C1 segment of cervical spinal cord (tissue), 14 donors: Measurements from ENCODE around the gene SYMPK.

ENCODE experiments used
- DNase-seq, 14 donors: peaks; one replicate each; lab custom pipeline; 2025; lab: John Stamatoyannopoulos, UW

The SYMPK gene

DNA sequence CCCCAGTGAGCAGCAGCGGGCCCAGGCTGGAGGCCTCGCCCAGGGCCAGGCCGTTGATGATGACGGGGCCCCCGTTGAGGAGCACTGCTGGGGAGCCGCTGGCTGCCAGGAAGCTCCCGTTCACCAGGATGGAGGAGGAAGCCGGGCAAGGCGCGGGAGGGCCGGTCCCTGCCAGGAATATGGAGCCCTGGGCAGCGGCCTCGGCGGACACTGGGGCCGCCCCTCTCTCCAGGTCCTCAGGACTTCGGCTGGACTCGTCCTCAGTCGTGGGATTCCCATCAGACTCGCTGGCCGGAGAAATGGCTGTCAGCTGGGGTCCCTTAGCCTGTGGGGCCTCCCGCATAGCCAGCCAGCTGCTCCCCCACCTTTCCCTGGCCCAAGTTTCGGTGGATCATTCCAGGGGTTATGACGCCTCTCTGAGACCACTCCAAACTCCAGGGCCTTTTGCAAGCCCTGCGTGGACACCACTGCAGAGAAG, 96.0 kb downstream of the SYMPK start:
- DNase-seq, result no peak

DNA sequence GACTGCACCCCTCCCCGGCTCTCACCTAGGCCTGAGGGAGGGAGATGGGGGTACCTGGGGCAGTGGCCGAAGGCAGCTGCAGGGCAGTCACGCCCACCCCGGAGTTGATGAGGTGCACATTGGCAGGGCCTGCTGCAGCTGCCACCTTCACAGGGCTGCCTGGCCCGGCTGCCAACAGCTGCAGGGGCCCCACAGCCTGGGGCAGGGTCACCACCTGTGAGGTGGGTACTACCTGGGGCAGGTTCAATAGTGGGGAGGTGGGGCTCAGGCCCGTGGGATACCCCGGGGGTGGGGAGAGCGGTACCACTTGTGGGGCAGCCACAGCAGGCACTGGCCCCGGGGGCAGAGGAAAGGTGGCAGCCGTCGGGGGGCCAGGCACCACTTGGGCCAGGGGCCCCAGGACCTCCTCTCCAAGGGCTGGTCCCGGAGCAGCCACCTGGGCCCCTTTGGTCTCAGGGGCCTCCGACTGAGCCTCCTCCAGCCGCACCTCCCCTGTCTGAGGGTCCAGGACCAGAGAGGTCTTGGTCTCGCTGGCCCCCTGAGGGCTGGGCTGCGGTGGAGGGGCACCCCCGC, 96.6 kb downstream of the SYMPK start:
- DNase-seq, result no peak

DNA sequence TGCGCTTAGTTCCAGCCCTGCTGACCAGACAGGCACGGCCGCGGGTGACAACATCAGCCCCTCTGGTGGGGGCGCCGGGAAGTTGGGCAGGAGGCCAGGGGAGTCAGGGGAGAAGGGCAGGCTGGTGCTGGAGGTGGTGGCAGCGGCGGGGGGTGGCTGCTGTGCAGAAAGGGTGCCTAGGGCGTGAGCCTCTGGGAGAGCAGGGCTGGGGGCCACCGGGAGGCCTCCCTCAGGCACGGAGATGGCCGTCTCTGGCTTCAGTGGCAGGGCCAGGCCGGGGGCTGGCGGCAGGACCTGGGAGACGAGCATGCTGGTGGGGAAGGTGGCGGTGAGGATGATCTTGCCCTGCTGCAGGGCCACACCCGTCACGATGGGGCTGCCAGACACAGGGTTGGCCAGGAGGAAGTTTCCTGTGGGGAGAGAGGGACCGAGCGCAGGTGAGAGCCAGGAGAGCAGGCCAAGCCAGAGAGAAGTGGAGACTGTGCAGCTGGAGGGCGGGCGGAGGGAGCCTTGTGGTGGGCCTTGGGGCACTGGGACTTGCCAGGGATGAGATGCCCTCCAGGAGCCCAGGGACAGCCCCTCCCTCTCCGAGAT, 97.1 kb downstream of the SYMPK start:
- DNase-seq, result no peak
